Transverse colon (tissue), 4 donors: ENCODE results near the gene CHPT1. TPM values are rescaled to one million over a fixed set of nuclear protein-coding genes. Genes with fewer than 3 reads are reported as not detected.

ENCODE experiments used
- DNase-seq: peaks from one replicate; pipeline ENCODE4 v3.0.0-alpha.2; 2019
- H3K27ac ChIP-seq, 4 donors: fragments of 200-600 bp; sonication (generic); 2 replicates each; pipeline ENCODE4 v1.5.1; 2016 to 2018; ENCODE audit warnings: inconsistent platforms in 4 of 4
- H3K27me3 ChIP-seq: fragments of 200-600 bp; sonication (generic); 2 replicates; pipeline ENCODE4 v1.5.1; 2017; ENCODE audit warnings: inconsistent platforms
- H3K36me3 ChIP-seq, 4 donors: fragments of 200-600 bp; sonication (generic); 2 replicates each; pipeline ENCODE4 v1.5.1; 2017 to 2019; ENCODE audit warnings: inconsistent platforms in 4 of 4
- H3K4me1 ChIP-seq, 4 donors: fragments of 200-600 bp; sonication (generic); 2 replicates each; pipeline ENCODE4 v1.5.1; 2017 to 2020; ENCODE audit warnings: inconsistent platforms in 4 of 4
- H3K4me3 ChIP-seq, 4 donors: fragments of 200-600 bp; sonication (generic); 1 replicate in 1 of 4; 2 replicates in 3 of 4; pipeline versions ENCODE4 v1.5.1 to v1.6.1; 2017 to 2019; ENCODE audit warnings: inconsistent platforms in 4 of 4
- H3K9me3 ChIP-seq, 2 donors: fragments of 200-600 bp; sonication (generic); 2 replicates each; pipeline ENCODE4 v1.5.1; 2017 to 2019; ENCODE audit warnings: inconsistent platforms in 2 of 2
- CTCF ChIP-seq, 5 experiments: fragments of 200-600 bp in 3 of 5; fragments of 450-650 bp in 2 of 5; sonication (generic) in 3 of 5; IDR thresholded peaks; 1 replicate in 2 of 5; 2 replicates in 3 of 5; pipeline ENCODE4 v1.5.1; 2016 to 2017; ENCODE audit warnings: antibody characterized with exemption in 5 of 5, inconsistent platforms in 3 of 5, mild to moderate bottlenecking in 2 of 5, moderate library complexity in 1 of 5
- EP300 ChIP-seq: sonication (generic); formaldehyde crosslinking; IDR thresholded peaks from one replicate; pipeline ENCODE4 v1.6.1; 2017; ENCODE audit warnings: antibody characterized with exemption, low read depth
- POLR2A ChIP-seq: fragments of 450-650 bp; IDR thresholded peaks from one replicate; pipeline ENCODE4 v1.6.1; 2016; ENCODE audit warnings: antibody characterized with exemption, mild to moderate bottlenecking, moderate library complexity
- POLR2AphosphoS5 ChIP-seq, 3 donors: sonication (generic); formaldehyde crosslinking; IDR thresholded peaks; one replicate each; pipeline ENCODE4 v1.6.1; 2016; ENCODE audit warnings: antibody characterized with exemption in 3 of 3
- WGBS, 2 donors: methylation state at CpG; one replicate each; pipeline ENCODE4 v1.1.5; 2018; ENCODE audit warnings: low coverage in 1 of 2; 5-methylcytosine and 5-hydroxymethylcytosine counted together
- in situ Hi-C, 4 donors: fragments of 200-750 bp; cut with MboI; loops; one replicate each; pipeline versions ENCODE4 v1.15.0 to v1.15.1; 2017; ENCODE audit warnings: low sequenced_read_pairs in 3 of 4, low pct_ligation_motif_present in 1 of 4, low pct_unique_long_range_greater_than_20kb in 1 of 4
- intact Hi-C: fragments of 100-400 bp; cut with DNase I; formaldehyde crosslinking; loops from one replicate; pipeline ENCODE4 v1.15.1; 2023; ENCODE audit warnings: low total_unique reads
- total RNA-seq, 4 donors: library from RNA; depleted of rRNA; stranded (reverse); fragments of >200 nt; gene quantifications; one replicate each; pipeline ENCODE4 v1.1.0, GENCODE V29; 2016

Gene CHPT1
- 100 to 1,000 TPM; 114 to 215 (median 138) TPM for total RNA-seq

GRCh38 chr12:101697197-101697929 lies at the start of gene CHPT1:
TSS of gene CHPT1 (plus strand) at chr12:101697640. CDS start at chr12:101697862, 222 bp downstream.
- intact Hi-C loops (no loop called here), in situ Hi-C loops (no loop called here)
- Histone ChIP-seq H3K27ac (peak within 1 kb of the TSS; percentile 94 to 97 (median 96)), H3K4me3 (peak within 1 kb of the TSS; percentile 76 to 92 (median 81)), H3K9me3 (no peaks in the 10 kb centered on the region), H3K36me3 (no peaks in the 10 kb centered on the region), H3K4me1 (peaks cover 11 to 54% (median 44%) of the 10 kb centered on the region in 4 donors), H3K27me3 (no peaks in the 10 kb centered on the region)
- peak; percentile 83 for DNase-seq
- TF ChIP-seq CTCF (IDR thresholded peaks at IDR 0.05) (no peak), POLR2AphosphoS5 (IDR thresholded peaks at IDR 0.05) (peak in 2 of 3 donors; percentile 74 to 75), POLR2A (peak; percentile 59)
- WGBS, 2 donors, result 0% methylated on average over 6 of the region's 80 CpGs; no CpG with 5 or more reads in 1 of the 2 donors

- H3K36me3 ChIP-seq, result no peaks in the 10 kb centered on the region
- H3K27me3 ChIP-seq, result no peaks in the 10 kb centered on the region
- no peak overlapping the region for H3K4me3 ChIP-seq
- H3K4me1 ChIP-seq, result peaks cover 0 to 3% (median 0%) of the 10 kb centered on the region in 4 donors
- no peak overlapping the region for H3K27ac ChIP-seq
- 92 to 100% methylated on average over 1 to 2 of the region's 2 CpGs for WGBS, 2 donors
- in situ Hi-C loops, result no loop called here
- H3K9me3 ChIP-seq, result no peaks in the 10 kb centered on the region
- no peak for TF ChIP-seq POLR2A
- intact Hi-C loops, result no loop called here
- DNase-seq, result no peak
Observed at GRCh38 chr12:101647711-101648110, 49.7 kb upstream of the CHPT1 start.

GRCh38 chr12:101648195-101648594 lies 49.2 kb upstream of the CHPT1 start:
- Histone ChIP-seq H3K27ac (no peak overlapping the region), H3K4me1 (peaks cover 0 to 8% (median 2%) of the 10 kb centered on the region in 4 donors), H3K36me3 (no peaks in the 10 kb centered on the region), H3K4me3 (no peak overlapping the region), H3K9me3 (no peaks in the 10 kb centered on the region), H3K27me3 (no peaks in the 10 kb centered on the region)
- WGBS, 2 donors, result 66% methylated on average over 2 of the region's 2 CpGs
- TF ChIP-seq POLR2A, result no peak
- TF ChIP-seq CTCF (IDR thresholded peaks at IDR 0.05), result no peak
- TF ChIP-seq POLR2AphosphoS5 (IDR thresholded peaks at IDR 0.05), result no peak
- DNase-seq, result no peak
- in situ Hi-C loops (no loop called here), intact Hi-C loops (no loop called here)

- intact Hi-C loops, result no loop called here
- H3K27me3 ChIP-seq, result no peaks in the 10 kb centered on the region
- in situ Hi-C loops, result no loop called here
- TF ChIP-seq CTCF (IDR thresholded peaks at IDR 0.05), result no peak
- TF ChIP-seq POLR2A, result no peak
- no peak for TF ChIP-seq EP300
- TF ChIP-seq POLR2AphosphoS5 (IDR thresholded peaks at IDR 0.05), result no peak
- no peak for DNase-seq
- H3K36me3 ChIP-seq, result no peaks in the 10 kb centered on the region
- H3K27ac ChIP-seq, result no peak overlapping the region
- WGBS, 2 donors, result 77 to 90% methylated on average over 2 to 4 of the region's 4 CpGs
- H3K9me3 ChIP-seq, result no peaks in the 10 kb centered on the region
- H3K4me3 ChIP-seq, result no peak overlapping the region
- peaks cover 0 to 24% (median 8%) of the 10 kb centered on the region in 4 donors for H3K4me1 ChIP-seq
Observed at GRCh38 chr12:101650346-101651117, 46.9 kb upstream of the CHPT1 start.
